ENCODE measurements around the gene ADD3. TPM values are rescaled to one million over a fixed set of nuclear protein-coding genes. Genes with fewer than 3 reads are reported as not detected.

The ADD3 gene
- total RNA-seq, 2 donors from 2014 or later, result 44.0 to 81.5 TPM

GRCh38 chr10:109971634-109972033 is 36.1 kb upstream of the ADD3 start:
- no peaks in the 10 kb centered on the region for H3K9me3 Mint-ChIP-seq
- no peak for ATAC-seq
- H3K4me3 Mint-ChIP-seq, result no peak overlapping the region
- H3K27ac Mint-ChIP-seq, result no peak overlapping the region
- H3K27me3 Mint-ChIP-seq, result peaks cover 0 to 2% of the 10 kb centered on the region in 2 donors
- H3K4me1 Mint-ChIP-seq (ENCODE audit: low read depth in 2 of 2), result no peaks in the 10 kb centered on the region
- DNase-seq (ENCODE audit: low spot score), result no peak
- no peaks in the 10 kb centered on the region for H3K36me3 Mint-ChIP-seq

DNA sequence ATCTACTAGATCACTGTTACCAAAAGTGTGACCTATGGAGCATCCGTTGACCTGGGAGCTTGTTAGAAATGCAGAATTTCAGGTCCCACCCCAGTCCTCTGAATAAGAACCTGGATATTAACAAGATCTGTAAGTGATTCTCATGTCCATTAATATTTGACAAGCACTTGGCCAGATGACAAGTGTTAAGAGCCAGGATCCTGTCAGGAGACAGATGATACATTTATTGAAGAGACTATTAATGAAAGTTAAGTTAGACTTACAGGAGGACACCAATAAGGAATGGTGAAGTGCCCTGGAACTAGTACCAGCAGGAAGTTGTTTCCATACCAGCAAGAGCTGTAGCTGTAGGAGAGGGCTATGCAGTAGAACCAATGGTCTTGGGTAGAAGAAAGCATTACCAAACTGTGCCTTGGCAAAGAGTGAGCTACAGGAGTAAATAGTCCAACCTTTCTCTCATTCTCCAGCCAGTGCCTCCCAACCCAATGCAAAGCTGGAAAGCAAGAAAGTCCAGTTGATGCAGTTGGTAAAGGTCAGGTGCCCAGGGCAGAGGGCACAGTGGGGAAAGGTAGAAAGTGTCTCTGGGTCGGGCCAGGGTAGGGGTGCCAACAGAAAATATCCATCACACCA is 35.3 kb upstream of the ADD3 start:
- H3K4me1 Mint-ChIP-seq (ENCODE audit: low read depth in 2 of 2), result no peaks in the 10 kb centered on the region

GRCh38 chr10:109973326-109973829 is 34.4 kb upstream of the ADD3 start:
- no peak overlapping the region for H3K27ac Mint-ChIP-seq

More for the DNA sequence above, 35.3 kb upstream of the ADD3 start:
- H3K9me3 Mint-ChIP-seq, result no peaks in the 10 kb centered on the region
- DNase-seq (ENCODE audit: low spot score), result no peak
- ATAC-seq, result no peak
- no peaks in the 10 kb centered on the region for H3K36me3 Mint-ChIP-seq
- no peak overlapping the region for H3K4me3 Mint-ChIP-seq
- H3K27me3 Mint-ChIP-seq, result peaks cover 0 to 2% of the 10 kb centered on the region in 2 donors
- H3K27ac Mint-ChIP-seq, result no peak overlapping the region

GRCh38 chr10:109974504-109975191 is 33.1 kb upstream of the ADD3 start:
- DNase-seq (ENCODE audit: low spot score) (no peak), ATAC-seq (no peak)
- H3K36me3 Mint-ChIP-seq, result no peaks in the 10 kb centered on the region
- H3K4me1 Mint-ChIP-seq (ENCODE audit: low read depth in 2 of 2), result no peaks in the 10 kb centered on the region
- no peak overlapping the region for H3K4me3 Mint-ChIP-seq
- H3K27me3 Mint-ChIP-seq, result no peaks in the 10 kb centered on the region
- H3K27ac Mint-ChIP-seq, result no peak overlapping the region
- no peaks in the 10 kb centered on the region for H3K9me3 Mint-ChIP-seq

More at GRCh38 chr10:109973326-109973829, 34.4 kb upstream of the ADD3 start:
- no peaks in the 10 kb centered on the region for H3K9me3 Mint-ChIP-seq
- no peak overlapping the region for H3K4me3 Mint-ChIP-seq
- H3K27me3 Mint-ChIP-seq, result peaks cover 0 to 2% of the 10 kb centered on the region in 2 donors
- no peak for DNase-seq (ENCODE audit: low spot score)
- ATAC-seq, result no peak
- no peaks in the 10 kb centered on the region for H3K36me3 Mint-ChIP-seq
- no peaks in the 10 kb centered on the region for H3K4me1 Mint-ChIP-seq (ENCODE audit: low read depth in 2 of 2)

DNA sequence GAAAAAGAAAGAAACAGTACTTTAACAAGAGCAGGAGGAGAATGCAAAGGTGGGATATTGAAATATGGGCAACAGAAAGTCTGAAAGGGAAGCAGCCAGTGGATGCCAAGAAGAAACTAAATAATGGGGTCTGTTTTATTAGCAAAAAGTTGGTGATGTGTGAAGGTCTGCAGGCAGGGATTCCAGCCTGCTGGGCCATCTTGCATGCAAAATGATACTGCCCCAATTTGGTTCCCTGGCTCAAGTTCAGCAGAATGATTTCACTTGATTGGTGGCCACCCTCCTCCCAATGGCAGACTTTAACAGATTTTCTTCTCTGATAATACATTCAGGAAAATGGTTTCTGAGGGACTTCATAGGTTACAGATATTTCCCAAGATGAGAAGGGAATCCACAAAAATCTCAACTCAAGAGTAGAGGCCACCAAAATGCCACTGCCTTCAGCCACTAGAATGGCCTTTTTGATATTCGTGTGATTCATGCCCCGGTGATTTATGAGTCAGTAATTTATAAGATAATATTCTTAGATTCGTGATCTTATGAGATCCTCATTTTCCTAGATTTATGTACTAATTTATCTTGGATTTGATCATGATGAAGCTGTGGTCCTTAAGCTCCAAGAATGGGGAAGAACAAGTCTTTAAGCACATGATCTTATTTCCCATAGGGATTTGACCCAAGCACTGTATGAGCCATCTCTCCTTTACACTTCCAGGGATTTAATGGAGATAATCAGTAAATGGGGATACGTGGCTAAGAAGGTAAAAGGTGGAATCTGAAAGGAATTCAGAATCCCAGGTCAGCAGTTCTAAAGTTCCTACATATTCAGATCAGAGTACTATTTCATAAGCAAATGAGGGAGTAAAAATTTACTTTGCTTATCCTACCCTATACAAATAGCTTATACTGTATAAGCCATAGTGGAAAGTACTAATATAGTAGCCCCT is 32.3 kb upstream of the ADD3 start:
- ATAC-seq, result no peak
- no peak overlapping the region for H3K27ac Mint-ChIP-seq
- H3K4me1 Mint-ChIP-seq (ENCODE audit: low read depth in 2 of 2), result no peaks in the 10 kb centered on the region
- DNase-seq (ENCODE audit: low spot score), result no peak
- H3K4me3 Mint-ChIP-seq, result no peak overlapping the region
- H3K9me3 Mint-ChIP-seq, result no peaks in the 10 kb centered on the region
- H3K27me3 Mint-ChIP-seq, result no peaks in the 10 kb centered on the region
- no peaks in the 10 kb centered on the region for H3K36me3 Mint-ChIP-seq

- Mint-ChIP-seq H3K4me3 (no peak overlapping the region), H3K9me3 (no peaks in the 10 kb centered on the region), H3K36me3 (no peaks in the 10 kb centered on the region), H3K4me1 (ENCODE audit: low read depth in 2 of 2) (no peaks in the 10 kb centered on the region), H3K27ac (no peak overlapping the region), H3K27me3 (peaks cover 0 to 2% of the 10 kb centered on the region in 2 donors)
- ATAC-seq (no peak), DNase-seq (ENCODE audit: low spot score) (no peak)
Measured at GRCh38 chr10:109976681-109977080, 31.1 kb upstream of the ADD3 start.

GRCh38 chr10:109977382-109977806 is 30.4 kb upstream of the ADD3 start:
- peaks cover 0 to 3% of the 10 kb centered on the region in 2 donors for H3K27me3 Mint-ChIP-seq
- no peak for DNase-seq (ENCODE audit: low spot score)
- H3K36me3 Mint-ChIP-seq, result no peaks in the 10 kb centered on the region
- H3K27ac Mint-ChIP-seq, result no peak overlapping the region
- H3K4me1 Mint-ChIP-seq (ENCODE audit: low read depth in 2 of 2), result no peaks in the 10 kb centered on the region
- H3K4me3 Mint-ChIP-seq, result no peak overlapping the region
- H3K9me3 Mint-ChIP-seq, result no peaks in the 10 kb centered on the region
- no peak for ATAC-seq

- H3K27ac Mint-ChIP-seq, result no peak overlapping the region
- no peak overlapping the region for H3K4me3 Mint-ChIP-seq
- ATAC-seq (no peak), DNase-seq (ENCODE audit: low spot score) (no peak)
- no peaks in the 10 kb centered on the region for H3K4me1 Mint-ChIP-seq (ENCODE audit: low read depth in 2 of 2)
- no peaks in the 10 kb centered on the region for H3K36me3 Mint-ChIP-seq
- H3K27me3 Mint-ChIP-seq, result peaks cover 0 to 6% of the 10 kb centered on the region in 2 donors
- H3K9me3 Mint-ChIP-seq, result no peaks in the 10 kb centered on the region
Measured at GRCh38 chr10:109978481-109978880, 29.3 kb upstream of the ADD3 start.

- peaks cover 0 to 8% of the 10 kb centered on the region in 2 donors for H3K27me3 Mint-ChIP-seq
- no peaks in the 10 kb centered on the region for H3K9me3 Mint-ChIP-seq
- DNase-seq (ENCODE audit: low spot score) (no peak), ATAC-seq (no peak)
- H3K36me3 Mint-ChIP-seq, result no peaks in the 10 kb centered on the region
- H3K4me1 Mint-ChIP-seq (ENCODE audit: low read depth in 2 of 2), result no peaks in the 10 kb centered on the region
- H3K27ac Mint-ChIP-seq, result no peak overlapping the region
- no peak overlapping the region for H3K4me3 Mint-ChIP-seq
Measured at GRCh38 chr10:109979215-109979614, 28.6 kb upstream of the ADD3 start.

- peaks cover 0 to 8% of the 10 kb centered on the region in 2 donors for H3K27me3 Mint-ChIP-seq
- H3K4me3 Mint-ChIP-seq, result no peak overlapping the region
- H3K9me3 Mint-ChIP-seq, result no peaks in the 10 kb centered on the region
- no peak for DNase-seq (ENCODE audit: low spot score)
- peaks cover 7% of the 10 kb centered on the region for H3K36me3 Mint-ChIP-seq
- no peak overlapping the region for H3K27ac Mint-ChIP-seq
- no peak for ATAC-seq
- no peaks in the 10 kb centered on the region for H3K4me1 Mint-ChIP-seq (ENCODE audit: low read depth in 2 of 2)
Measured at GRCh38 chr10:109981650-109982049, 26.1 kb upstream of the ADD3 start.

DNA sequence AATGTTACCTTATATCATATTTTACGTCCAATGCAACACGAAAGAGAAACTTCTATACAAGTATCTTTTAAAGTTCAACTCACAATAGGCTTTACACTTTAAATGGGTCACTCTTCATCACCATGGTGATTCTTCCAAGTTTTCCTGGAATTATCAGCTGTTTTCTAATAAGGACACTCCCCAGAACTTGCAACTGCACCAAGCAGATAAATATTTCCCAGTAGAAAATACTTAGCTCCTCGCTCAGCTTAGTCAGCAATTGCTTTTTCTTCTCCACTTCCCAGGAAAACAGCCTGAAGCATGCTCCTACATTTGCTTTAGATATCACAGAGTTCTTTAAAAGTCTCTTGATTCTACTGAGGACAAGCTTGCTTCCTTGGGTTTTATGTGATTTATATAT is 25.7 kb upstream of the ADD3 start:
- H3K27me3 Mint-ChIP-seq, result peaks cover 0 to 8% of the 10 kb centered on the region in 2 donors
- H3K27ac Mint-ChIP-seq, result no peak overlapping the region
- no peak for DNase-seq (ENCODE audit: low spot score)
- H3K36me3 Mint-ChIP-seq, result peaks cover 7% of the 10 kb centered on the region
- no peak overlapping the region for H3K4me3 Mint-ChIP-seq
- ATAC-seq, result no peak
- no peaks in the 10 kb centered on the region for H3K4me1 Mint-ChIP-seq (ENCODE audit: low read depth in 2 of 2)
- no peaks in the 10 kb centered on the region for H3K9me3 Mint-ChIP-seq

GRCh38 chr10:109982812-109983211 is 25.0 kb upstream of the ADD3 start:
- H3K27ac Mint-ChIP-seq, result no peak overlapping the region
- H3K4me3 Mint-ChIP-seq, result no peak overlapping the region
- no peak for ATAC-seq
- H3K36me3 Mint-ChIP-seq, result peaks cover 7% of the 10 kb centered on the region
- H3K27me3 Mint-ChIP-seq, result peaks cover 0 to 8% of the 10 kb centered on the region in 2 donors
- H3K4me1 Mint-ChIP-seq (ENCODE audit: low read depth in 2 of 2), result no peaks in the 10 kb centered on the region
- no peak for DNase-seq (ENCODE audit: low spot score)
- H3K9me3 Mint-ChIP-seq, result no peaks in the 10 kb centered on the region

- ATAC-seq, result no peak
- DNase-seq (ENCODE audit: low spot score), result no peak
- H3K9me3 Mint-ChIP-seq, result no peaks in the 10 kb centered on the region
- H3K36me3 Mint-ChIP-seq, result peaks cover 7% of the 10 kb centered on the region
- no peak overlapping the region for H3K4me3 Mint-ChIP-seq
- H3K4me1 Mint-ChIP-seq (ENCODE audit: low read depth in 2 of 2), result no peaks in the 10 kb centered on the region
- H3K27ac Mint-ChIP-seq, result no peak overlapping the region
- H3K27me3 Mint-ChIP-seq, result peaks cover 11% of the 10 kb centered on the region in 2 donors
Measured at GRCh38 chr10:109984013-109984412, 23.8 kb upstream of the ADD3 start.
